Measurements from ENCODE around the gene DDB1.
A peak's percentile ranks its signal among the peaks of the same experiment; 100 is the strongest.

The DDB1 gene

GRCh38 chr11:61334434-61335354 lies 1.8 kb upstream of the DDB1 start:
- DNase-seq: no peak

- peak; percentile 29 for DNase-seq
These were observed 887 bp upstream of the DDB1 start for GRCh38 chr11:61333550-61334433.

GRCh38 chr11:61332281-61332796 lies 566 bp downstream of the DDB1 start:
- no peak for DNase-seq

- no peak for DNase-seq
These were observed 1.3 kb downstream of the DDB1 start for GRCh38 chr11:61331651-61332050.

DNA sequence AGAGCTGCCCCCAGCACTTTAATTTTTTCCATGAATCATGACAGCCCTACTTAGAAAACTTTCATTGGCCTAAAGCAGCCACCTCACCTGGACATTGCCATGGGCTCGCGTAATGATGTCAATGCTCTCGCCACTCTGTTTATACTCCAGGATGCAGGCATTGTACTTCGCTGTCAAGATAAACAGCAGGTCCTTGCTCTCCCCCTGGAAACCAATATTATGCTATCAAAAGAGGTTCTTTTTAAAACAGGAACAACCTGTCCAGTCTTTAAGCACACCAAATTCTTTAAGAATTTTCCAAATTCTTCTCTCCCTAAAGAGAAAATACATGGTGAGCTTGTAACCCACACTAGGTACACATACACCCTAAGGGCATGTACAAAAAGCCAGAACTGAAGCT lies 3.0 kb downstream of the DDB1 start:
- no peak for DNase-seq

DNA sequence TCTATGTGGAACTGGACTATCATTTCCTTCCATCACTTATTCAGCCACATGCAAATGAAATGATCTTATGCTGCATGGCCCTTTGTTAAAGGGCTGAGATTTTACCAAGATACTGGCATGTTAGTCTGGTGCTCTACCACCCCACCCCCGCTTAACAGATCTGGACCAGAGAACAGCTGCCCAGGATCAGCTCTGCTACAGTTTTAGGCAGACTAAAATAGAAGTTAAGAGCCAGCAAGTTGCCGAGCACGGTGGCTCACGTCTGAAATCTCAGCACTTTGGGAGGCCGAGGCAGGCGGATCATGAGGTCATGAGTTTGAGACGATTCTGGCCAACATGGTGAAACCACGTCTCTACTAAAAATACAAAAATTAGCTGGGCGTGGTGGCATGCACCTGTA lies 4.6 kb downstream of the DDB1 start:
- DNase-seq: no peak

DNA sequence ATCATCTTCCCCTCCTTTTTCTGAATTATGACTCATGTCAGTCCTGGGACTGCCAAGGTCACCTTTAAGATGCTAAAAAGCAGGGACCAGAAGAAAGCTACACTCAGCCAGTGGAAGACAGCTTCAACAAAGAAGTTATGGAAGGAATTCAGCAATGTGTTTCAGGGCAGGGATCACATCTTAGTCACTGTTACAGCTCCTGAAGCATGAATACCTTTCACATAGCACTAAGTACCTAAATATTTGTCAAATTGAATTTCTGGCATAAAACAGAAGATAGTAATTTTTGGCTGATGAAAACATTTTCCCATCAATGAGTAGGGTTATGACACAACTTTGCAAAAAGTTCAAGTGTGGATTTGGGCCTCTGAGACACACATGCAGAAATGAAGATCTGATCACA lies 5.2 kb downstream of the DDB1 start:
- DNase-seq: no peak

- no peak for DNase-seq
These were observed 7.1 kb downstream of the DDB1 start for GRCh38 chr11:61325649-61326414.

DNA sequence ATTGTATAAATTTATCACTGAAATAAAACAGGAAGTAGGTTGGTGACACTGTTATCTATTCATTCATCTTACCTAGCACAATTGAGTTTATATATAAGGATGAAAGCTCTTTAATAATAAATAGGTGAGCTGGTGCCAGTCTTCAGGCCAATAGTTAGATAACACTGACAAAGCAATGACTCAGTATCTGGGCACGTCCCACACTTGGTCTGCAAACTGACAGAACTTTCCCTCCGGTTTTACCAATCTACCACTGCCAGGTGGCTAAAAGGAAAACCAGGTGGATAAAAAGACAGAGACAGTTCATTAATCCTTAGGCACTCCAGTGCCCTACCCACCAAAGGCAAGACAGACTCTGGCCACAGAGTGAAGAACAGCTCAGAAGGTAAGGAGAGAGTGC lies 17.6 kb downstream of the DDB1 start:
- DNase-seq: no peak

- no peak for DNase-seq
These were observed 22.2 kb downstream of the DDB1 start for GRCh38 chr11:61310749-61311148.

DNA sequence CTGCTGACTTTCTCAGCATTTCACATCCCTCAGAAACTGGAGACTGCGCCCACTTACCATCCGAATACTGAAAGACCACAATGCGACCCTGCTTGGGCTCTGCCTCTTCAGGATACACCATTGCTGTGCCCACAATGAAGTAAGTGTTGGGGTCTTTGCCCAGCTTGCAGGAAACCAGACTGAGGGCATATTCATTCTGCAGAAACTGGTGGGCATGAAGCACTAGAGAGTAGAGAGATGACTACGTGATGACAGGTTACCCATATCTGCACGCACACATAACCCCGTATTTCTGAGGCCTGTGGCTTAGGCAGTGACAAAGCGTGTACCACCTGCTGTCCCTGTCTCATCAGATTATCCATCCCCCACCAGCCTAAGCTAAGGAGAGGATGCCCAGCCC lies 23.2 kb downstream of the DDB1 start:
- DNase-seq: peak; percentile 32

- no peak for DNase-seq
These were observed 23.8 kb downstream of the DDB1 start for GRCh38 chr11:61309141-61309540.

- DNase-seq: no peak
These were observed 25.6 kb downstream of the DDB1 start for GRCh38 chr11:61307354-61307753.

DNA sequence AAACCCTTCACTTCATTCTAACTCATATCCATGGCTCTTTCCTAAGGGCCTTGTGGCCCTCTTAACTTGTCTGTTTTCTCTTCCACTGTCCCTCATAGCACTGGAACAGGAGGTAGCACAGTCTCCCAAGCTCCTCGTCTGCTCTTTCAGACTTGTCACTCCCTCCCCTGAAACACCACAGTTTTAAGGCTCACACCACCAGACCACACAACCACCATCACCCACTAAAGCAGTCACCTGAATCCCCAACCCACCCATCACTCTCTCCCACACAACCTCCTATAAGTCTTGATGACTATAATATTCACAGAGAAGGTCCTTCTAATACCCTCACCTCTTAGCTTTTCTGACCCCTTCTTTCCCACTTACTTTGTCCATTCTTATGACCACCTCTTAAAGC lies 26.7 kb downstream of the DDB1 start:
- no peak for DNase-seq

- DNase-seq: no peak
These were observed 27.5 kb downstream of the DDB1 start for GRCh38 chr11:61305417-61305816.

DNA sequence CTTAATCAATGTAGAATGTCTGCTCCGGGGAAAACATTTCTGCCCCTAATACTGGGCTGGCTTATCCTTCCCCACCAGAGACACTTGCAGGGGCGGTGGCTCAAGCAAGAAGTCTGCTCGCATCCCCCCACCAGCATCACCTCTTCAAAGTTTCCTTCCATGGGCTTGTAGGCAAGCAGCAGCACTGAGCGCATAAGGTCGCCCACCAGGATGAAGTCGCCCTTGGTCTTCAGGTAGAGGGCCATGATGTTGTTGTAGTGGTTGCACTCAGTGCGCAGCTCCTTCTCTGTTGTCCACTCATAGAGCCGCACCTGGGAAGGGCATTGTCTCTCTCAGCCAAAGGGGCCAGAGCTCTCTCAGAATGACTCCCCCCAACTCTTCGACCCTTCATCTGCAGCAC lies 29.2 kb downstream of the DDB1 start:
- DNase-seq: no peak

DNA sequence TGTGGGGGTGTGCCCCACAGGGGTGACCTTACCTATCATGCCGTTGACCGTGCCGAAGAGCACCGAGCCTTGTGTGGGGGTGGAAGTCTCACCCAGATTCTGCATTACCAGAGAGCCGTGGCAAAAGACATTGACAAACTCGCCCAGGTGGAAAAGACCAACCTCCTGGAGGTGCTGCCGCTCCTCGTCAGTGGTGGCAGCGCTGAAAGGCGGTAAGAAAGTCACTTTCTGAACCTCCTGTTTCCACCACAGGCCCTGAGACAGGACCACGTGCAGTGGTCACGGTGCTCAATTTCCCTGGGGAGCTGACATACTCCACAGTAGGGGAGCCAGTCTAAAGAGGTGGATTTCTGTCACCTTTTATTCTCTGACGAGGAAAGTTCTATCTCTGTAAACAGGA lies 30.4 kb downstream of the DDB1 start:
- no peak for DNase-seq

GRCh38 chr11:61298663-61299244 lies 34.2 kb downstream of the DDB1 start:
- DNase-seq: no peak

- no peak for DNase-seq
These were observed 35.2 kb downstream of the DDB1 start for GRCh38 chr11:61297746-61298145.

DNA sequence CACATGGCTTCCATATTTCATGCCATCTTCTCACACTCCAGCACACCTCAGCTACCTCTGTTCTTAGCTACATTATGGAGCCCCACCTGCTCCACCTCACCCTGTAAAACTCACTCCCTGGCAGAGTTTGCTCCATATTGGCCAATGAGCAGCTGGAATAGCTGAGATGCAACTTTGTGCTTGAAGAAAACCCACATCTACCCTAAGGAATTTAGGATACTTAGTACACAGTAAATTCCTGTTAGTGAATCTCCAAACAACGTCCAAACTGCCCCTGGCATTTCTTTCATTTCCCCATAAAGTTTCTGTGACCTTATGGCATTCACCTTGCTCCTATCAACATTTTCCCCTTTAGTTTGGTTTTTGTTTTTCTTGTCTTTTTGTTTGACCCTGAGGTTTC lies 35.6 kb downstream of the DDB1 start:
- DNase-seq: no peak

- DNase-seq: no peak
These were observed 37.3 kb downstream of the DDB1 start for GRCh38 chr11:61295596-61295926.

GRCh38 chr11:61294717-61295595 lies 37.9 kb downstream of the DDB1 start, which contains the start of gene VWCE:
VWCE (minus strand) TSS chr11:61295316; CDS start chr11:61295037, 279 bp downstream.
- DNase-seq: peak; percentile 74

Measured in activated CD4-positive, alpha-beta T cell treated with anti-CD3 and anti-CD28 coated beads, Interleukin-2, amount 50 U/mL, for 16 hours (primary cell).